PC-9 (cell line): Measurements from ENCODE around the gene EIF4E. TPM values are rescaled to one million over a fixed set of nuclear protein-coding genes. Genes with fewer than 3 reads are reported as not detected.
"Not testable (repeated sequence)": the region's sequence is repeated elsewhere in the genome, so short reads cannot be mapped to it uniquely, and the experiment has no call there.

Experiments
- BruUV-seq: library from RNA; stranded (reverse); fragments of 400-500 nt; replicated peaks from 2 replicates; lab custom pipeline; 2021; lab: Mats Ljungman, UMichigan
- CTCF ChIA-PET: fragments of 300-600 bp; sonication (Branson Sonifier 250); formaldehyde crosslinking; loops from one replicate; lab custom pipeline; 2022; ENCODE audit warnings: antibody characterized with exemption; lab: Charles Lee
- POLR2A ChIA-PET: fragments of 300-600 bp; sonication (Branson Sonifier 250); formaldehyde crosslinking; loops from one replicate; lab custom pipeline; 2022; ENCODE audit warnings: antibody characterized with exemption; ENCODE audit not compliant: unreplicated experiment; lab: Charles Lee
- DNase-seq, 2 experiments: peaks; one replicate each; pipeline versions ENCODE4 v3.0.0 to v3.0.0-alpha.2; 2015 to 2022; ENCODE audit warnings: mixed read lengths in 1 of 2
- H2AFZ ChIP-seq: fragments of 200-600 bp; sonication (generic); 2 replicates; pipeline ENCODE4 v1.8.1; 2017; ENCODE audit warnings: antibody characterized with exemption
- H3F3A ChIP-seq: fragments of 200-600 bp; sonication (generic); 2 replicates; pipeline ENCODE4 v1.8.1; 2017; ENCODE audit warnings: antibody characterized with exemption, mild to moderate bottlenecking, low read depth; ENCODE audit not compliant: insufficient read depth
- H3K27ac ChIP-seq: fragments of 200-600 bp; sonication (generic); 2 replicates; pipeline ENCODE4 v1.6.1; 2016; ENCODE audit warnings: mixed run types
- H3K27me3 ChIP-seq: fragments of 200-600 bp; sonication (generic); 2 replicates; pipeline ENCODE4 v1.6.1; 2016; ENCODE audit warnings: low read depth, mixed run types; ENCODE audit not compliant: insufficient read depth
- H3K36me3 ChIP-seq: fragments of 200-600 bp; sonication (generic); 2 replicates; pipeline ENCODE4 v1.6.1; 2016; ENCODE audit warnings: low read depth, mixed run types
- H3K4me1 ChIP-seq: fragments of 200-600 bp; sonication (generic); replicated peaks from 2 replicates; pipeline ENCODE4 v1.6.1; 2016; ENCODE audit warnings: mixed run types; ENCODE audit not compliant: insufficient read depth
- H3K4me2 ChIP-seq: fragments of 200-600 bp; sonication (generic); 2 replicates; pipeline ENCODE4 v1.6.1; 2017; ENCODE audit warnings: mixed run types
- H3K4me3 ChIP-seq: fragments of 200-600 bp; sonication (generic); 2 replicates; pipeline ENCODE4 v1.6.1; 2016; ENCODE audit warnings: mixed run types
- H3K79me2 ChIP-seq: fragments of 200-600 bp; sonication (generic); 2 replicates; pipeline ENCODE4 v1.6.1; 2017; ENCODE audit warnings: low read depth, mixed run types
- H3K9me2 ChIP-seq: fragments of 200-600 bp; sonication (generic); 2 replicates; pipeline ENCODE4 v1.8.1; 2017; ENCODE audit warnings: mild to moderate bottlenecking; ENCODE audit not compliant: insufficient read depth
- H3K9me3 ChIP-seq: fragments of 200-600 bp; sonication (generic); 2 replicates; pipeline ENCODE4 v1.8.1; 2016; ENCODE audit warnings: low read depth; ENCODE audit not compliant: insufficient read depth
- H4K20me1 ChIP-seq: fragments of 200-600 bp; sonication (generic); 2 replicates; pipeline ENCODE4 v1.8.1; 2017; ENCODE audit not compliant: insufficient read depth
- EZH2 ChIP-seq: fragments of 200-600 bp; sonication (generic); IDR thresholded peaks from 2 replicates; pipeline ENCODE4 v1.8.0; 2017; ENCODE audit warnings: antibody characterized with exemption, low read depth
- intact Hi-C: fragments of 100-400 bp; cut with micrococcal nuclease; formaldehyde crosslinking; loops from one replicate; pipeline ENCODE4 v1.10.0; 2022; ENCODE audit not compliant: unreplicated experiment
- total RNA-seq: library from RNA; stranded (reverse); gene quantifications from 2 replicates; pipeline ENCODE4 v1.2.3, GENCODE V29; 2021
- TF ChIP-seq, protein P1 (sequence below): fragments of 200-600 bp; sonication (generic); conservative IDR thresholded peaks from 2 replicates; pipeline ENCODE4 v1.6.1; 2017; ENCODE audit warnings: mixed run types, antibody characterized with exemption, mild to moderate bottlenecking, moderate library complexity

The EIF4E gene
- total RNA-seq, 1 experiment from 2014 or later = 59.6 TPM

GRCh38 chr4:98879515-98879914 is 49.4 kb downstream of the EIF4E start:
- intact Hi-C loops = no loop called here
- H3K9me3 ChIP-seq = no peaks in the 10 kb centered on the region
- BruUV-seq = no TSS peak
- no peak overlapping the region for H3K27ac ChIP-seq
- no peaks in the 10 kb centered on the region for H4K20me1 ChIP-seq
- TF ChIP-seq, protein P1, sequence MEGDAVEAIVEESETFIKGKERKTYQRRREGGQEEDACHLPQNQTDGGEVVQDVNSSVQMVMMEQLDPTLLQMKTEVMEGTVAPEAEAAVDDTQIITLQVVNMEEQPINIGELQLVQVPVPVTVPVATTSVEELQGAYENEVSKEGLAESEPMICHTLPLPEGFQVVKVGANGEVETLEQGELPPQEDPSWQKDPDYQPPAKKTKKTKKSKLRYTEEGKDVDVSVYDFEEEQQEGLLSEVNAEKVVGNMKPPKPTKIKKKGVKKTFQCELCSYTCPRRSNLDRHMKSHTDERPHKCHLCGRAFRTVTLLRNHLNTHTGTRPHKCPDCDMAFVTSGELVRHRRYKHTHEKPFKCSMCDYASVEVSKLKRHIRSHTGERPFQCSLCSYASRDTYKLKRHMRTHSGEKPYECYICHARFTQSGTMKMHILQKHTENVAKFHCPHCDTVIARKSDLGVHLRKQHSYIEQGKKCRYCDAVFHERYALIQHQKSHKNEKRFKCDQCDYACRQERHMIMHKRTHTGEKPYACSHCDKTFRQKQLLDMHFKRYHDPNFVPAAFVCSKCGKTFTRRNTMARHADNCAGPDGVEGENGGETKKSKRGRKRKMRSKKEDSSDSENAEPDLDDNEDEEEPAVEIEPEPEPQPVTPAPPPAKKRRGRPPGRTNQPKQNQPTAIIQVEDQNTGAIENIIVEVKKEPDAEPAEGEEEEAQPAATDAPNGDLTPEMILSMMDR = no peak
- no peak for TF ChIP-seq EZH2
- no peak for DNase-seq
- H3K4me2 ChIP-seq = no peak overlapping the region
- H3K4me1 ChIP-seq = no peaks in the 10 kb centered on the region
- ChIA-PET CTCF (no interaction called here), POLR2A (no interaction called here)
- no peaks in the 10 kb centered on the region for H3K9me2 ChIP-seq
- no peaks in the 10 kb centered on the region for H3K27me3 ChIP-seq
- H3K36me3 ChIP-seq = peaks cover 19% of the 10 kb centered on the region
- no peak overlapping the region for H2AFZ ChIP-seq
- no peaks in the 10 kb centered on the region; the same call in 1 of the 2 replicates for H3F3A ChIP-seq
- H3K79me2 ChIP-seq = no peaks in the 10 kb centered on the region
- no peak overlapping the region for H3K4me3 ChIP-seq

- no peaks in the 10 kb centered on the region for H3K4me1 ChIP-seq
These were observed 55.9 kb downstream of the EIF4E start for GRCh38 chr4:98873059-98873458.

GRCh38 chr4:98872120-98872906 is 56.6 kb downstream of the EIF4E start:
- H3K4me1 ChIP-seq, H2AFZ ChIP-seq, DNase-seq, H3K79me2 ChIP-seq, POLR2A ChIA-PET, H3K36me3 ChIP-seq, H3K9me2 ChIP-seq, intact Hi-C loops, H3K27ac ChIP-seq, H3K4me2 ChIP-seq, BruUV-seq, H3K4me3 ChIP-seq, H4K20me1 ChIP-seq, CTCF ChIA-PET, H3K27me3 ChIP-seq, H3K9me3 ChIP-seq, H3F3A ChIP-seq: not testable (repeated sequence)

More at GRCh38 chr4:98873059-98873458, 55.9 kb downstream of the EIF4E start:
- no peak overlapping the region for H3K4me2 ChIP-seq
- H3K79me2 ChIP-seq = no peaks in the 10 kb centered on the region
- H4K20me1 ChIP-seq = no peaks in the 10 kb centered on the region
- DNase-seq = no peak
- H3K9me3 ChIP-seq = no peaks in the 10 kb centered on the region; the same call in 1 of the 2 replicates
- intact Hi-C loops = no loop called here
- no peaks in the 10 kb centered on the region for H3K27me3 ChIP-seq
- TF ChIP-seq, protein P1 = no peak
- no peak for TF ChIP-seq EZH2
- BruUV-seq = no TSS peak
- H3K9me2 ChIP-seq = no peaks in the 10 kb centered on the region
- no peaks in the 10 kb centered on the region for H3K36me3 ChIP-seq
- CTCF ChIA-PET = no interaction called here
- H2AFZ ChIP-seq = no peak overlapping the region
- H3K27ac ChIP-seq = no peak overlapping the region
- H3K4me3 ChIP-seq = no peak overlapping the region
- no peaks in the 10 kb centered on the region for H3F3A ChIP-seq
- POLR2A ChIA-PET = no interaction called here
